MCF 10A (cell line): ENCODE data around the gene CHURC1. TPM values are rescaled to one million over a fixed set of nuclear protein-coding genes. Genes with fewer than 3 reads are reported as not detected.

Source experiments
- BruUV-seq: library from RNA; stranded (reverse); fragments of 400-500 nt; replicated peaks from 2 replicates; lab custom pipeline; 2021; lab: Mats Ljungman, UMichigan
- CTCF ChIA-PET: fragments of 300-600 bp; sonication (Branson Sonifier 250); formaldehyde crosslinking; extraction: SDS; loops from one replicate; lab custom pipeline; 2021; ENCODE audit warnings: antibody characterized with exemption, inconsistent platforms; lab: Yijun Ruan, JAX
- POLR2A ChIA-PET: fragments of 300-600, 350-650 bp; sonication (Branson Sonifier 250); formaldehyde crosslinking; extraction: SDS; loops from one replicate; lab custom pipeline; 2020; ENCODE audit warnings: antibody characterized with exemption, inconsistent platforms; lab: Yijun Ruan, JAX
- DNase-seq: peaks from one replicate; pipeline ENCODE4 v3.0.0-alpha.2; 2018; ENCODE audit not compliant: unreplicated experiment
- H3K27ac Mint-ChIP-seq: one replicate; pipeline ENCODE4 v1.8.0; 2022; ENCODE audit warnings: mild to moderate bottlenecking, low read depth, mixed read lengths; ENCODE audit not compliant: unreplicated experiment
- H3K27me3 Mint-ChIP-seq: one replicate; pipeline ENCODE4 v1.8.0; 2022; ENCODE audit warnings: mixed read lengths; ENCODE audit not compliant: insufficient read depth, unreplicated experiment
- H3K36me3 Mint-ChIP-seq: one replicate; pipeline ENCODE4 v1.8.0; 2022; ENCODE audit warnings: mild to moderate bottlenecking, moderate library complexity, mixed read lengths; ENCODE audit not compliant: insufficient read depth, unreplicated experiment
- H3K4me1 Mint-ChIP-seq: one replicate; pipeline ENCODE4 v1.8.0; 2022; ENCODE audit warnings: mixed read lengths; ENCODE audit not compliant: insufficient read depth, unreplicated experiment
- H3K4me3 Mint-ChIP-seq: one replicate; pipeline ENCODE4 v1.8.0; 2022; ENCODE audit warnings: mild to moderate bottlenecking, moderate library complexity, mixed read lengths; ENCODE audit not compliant: unreplicated experiment
- H3K9me3 Mint-ChIP-seq: one replicate; pipeline ENCODE4 v1.8.0; 2022; ENCODE audit warnings: mixed read lengths; ENCODE audit not compliant: unreplicated experiment
- intact Hi-C: fragments of 100-400 bp; cut with micrococcal nuclease; formaldehyde crosslinking; loops from 2 replicates; pipeline ENCODE4 v1.14.1; 2022
- total RNA-seq: library from RNA; stranded (reverse); gene quantifications from 2 replicates; pipeline ENCODE4 v1.2.3, GENCODE V29; 2022
- TF ChIP-seq, protein P1 (sequence below): fragments of 200-600 bp; IDR thresholded peaks from one replicate; pipeline ENCODE4 v1.8.0; 2022; ENCODE audit warnings: antibody characterized with exemption, mild to moderate bottlenecking; ENCODE audit not compliant: unreplicated experiment

Gene CHURC1
- total RNA-seq, 1 experiment from 2014 or later = 72.5 TPM

GRCh38 chr14:64871344-64871743, 42.9 kb upstream of the CHURC1 start:
- no TSS peak for BruUV-seq
- Mint-ChIP-seq H3K27me3 (peaks cover 73% of the 10 kb centered on the region), H3K4me1 (no peaks in the 10 kb centered on the region), H3K36me3 (peaks cover 6% of the 10 kb centered on the region), H3K4me3 (no peak overlapping the region), H3K27ac (no peak overlapping the region), H3K9me3 (peaks cover 15% of the 10 kb centered on the region)
- DNase-seq = no peak
- ChIA-PET CTCF (interaction anchor here (1.2 kb wide), 1 partner anchor 84 kb away, joined by 3 read pairs; no protein-coding TSS in a partner anchor), POLR2A (no interaction called here)
- TF ChIP-seq, protein P1, sequence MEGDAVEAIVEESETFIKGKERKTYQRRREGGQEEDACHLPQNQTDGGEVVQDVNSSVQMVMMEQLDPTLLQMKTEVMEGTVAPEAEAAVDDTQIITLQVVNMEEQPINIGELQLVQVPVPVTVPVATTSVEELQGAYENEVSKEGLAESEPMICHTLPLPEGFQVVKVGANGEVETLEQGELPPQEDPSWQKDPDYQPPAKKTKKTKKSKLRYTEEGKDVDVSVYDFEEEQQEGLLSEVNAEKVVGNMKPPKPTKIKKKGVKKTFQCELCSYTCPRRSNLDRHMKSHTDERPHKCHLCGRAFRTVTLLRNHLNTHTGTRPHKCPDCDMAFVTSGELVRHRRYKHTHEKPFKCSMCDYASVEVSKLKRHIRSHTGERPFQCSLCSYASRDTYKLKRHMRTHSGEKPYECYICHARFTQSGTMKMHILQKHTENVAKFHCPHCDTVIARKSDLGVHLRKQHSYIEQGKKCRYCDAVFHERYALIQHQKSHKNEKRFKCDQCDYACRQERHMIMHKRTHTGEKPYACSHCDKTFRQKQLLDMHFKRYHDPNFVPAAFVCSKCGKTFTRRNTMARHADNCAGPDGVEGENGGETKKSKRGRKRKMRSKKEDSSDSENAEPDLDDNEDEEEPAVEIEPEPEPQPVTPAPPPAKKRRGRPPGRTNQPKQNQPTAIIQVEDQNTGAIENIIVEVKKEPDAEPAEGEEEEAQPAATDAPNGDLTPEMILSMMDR = no peak
- intact Hi-C loops = no loop called here

DNA sequence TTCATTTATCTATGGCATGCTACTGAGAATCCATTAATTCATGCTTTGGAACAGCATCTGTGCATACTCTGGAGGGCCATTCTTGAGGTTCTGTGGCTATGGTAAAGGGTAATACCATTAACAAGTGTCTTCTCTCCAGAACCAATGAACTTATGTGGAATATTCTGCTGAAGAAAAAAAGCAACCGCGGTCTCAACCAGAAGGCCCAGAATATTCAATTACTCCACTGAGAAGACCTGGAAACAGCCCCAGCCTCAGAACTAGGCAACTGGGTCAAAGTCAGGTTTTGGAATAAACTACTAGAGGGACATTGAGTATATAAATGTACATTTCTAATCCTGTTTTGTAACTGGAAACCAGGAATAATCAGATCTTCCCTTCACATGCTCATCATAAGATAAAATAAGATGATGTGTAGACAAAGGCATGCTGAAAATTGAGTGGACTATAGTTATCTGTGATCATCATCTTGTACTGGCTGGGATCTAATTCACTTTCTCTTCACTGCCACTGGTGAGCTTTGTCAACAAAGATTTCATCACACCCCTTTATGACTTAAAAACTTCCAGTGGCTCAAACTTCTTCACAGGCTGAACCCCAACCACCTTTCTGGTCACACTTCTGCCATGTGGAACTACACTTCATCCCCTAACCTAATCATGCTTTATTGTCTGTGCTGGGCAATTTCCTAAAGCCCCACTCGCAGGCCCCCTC, 40.6 kb upstream of the CHURC1 start:
- no peak for DNase-seq
- intact Hi-C loops = no loop called here
- Mint-ChIP-seq H3K36me3 (no peaks in the 10 kb centered on the region), H3K4me3 (no peak overlapping the region), H3K4me1 (no peaks in the 10 kb centered on the region), H3K27me3 (peaks cover 76% of the 10 kb centered on the region), H3K9me3 (peaks cover 15% of the 10 kb centered on the region), H3K27ac (no peak overlapping the region)
- TF ChIP-seq, protein P1 = no peak
- ChIA-PET POLR2A (no interaction called here), CTCF (interaction anchor here (1.7 to 2.5 kb wide), 2 partner anchors 18 to 50 kb away, joined by 4 to 13 read pairs; no protein-coding TSS in a partner anchor)
- no TSS peak for BruUV-seq

- ChIA-PET POLR2A (no interaction called here), CTCF (interaction anchor here (1.4 to 2.5 kb wide), 3 partner anchors 17 to 205 kb away, joined by 3 to 13 read pairs (median 4); no protein-coding TSS in a partner anchor)
- Mint-ChIP-seq H3K9me3 (peaks cover 15% of the 10 kb centered on the region), H3K36me3 (no peaks in the 10 kb centered on the region), H3K27me3 (peaks cover 70% of the 10 kb centered on the region), H3K4me1 (no peaks in the 10 kb centered on the region), H3K4me3 (no peak overlapping the region), H3K27ac (no peak overlapping the region)
- intact Hi-C loops = no loop called here
- DNase-seq = no peak
- TF ChIP-seq, protein P1 = no peak
- BruUV-seq = no TSS peak
These were observed 38.9 kb upstream of the CHURC1 start for GRCh38 chr14:64875350-64875749.

- H3K4me1 Mint-ChIP-seq = peaks cover 8% of the 10 kb centered on the region
- H3K36me3 Mint-ChIP-seq = no peaks in the 10 kb centered on the region
- POLR2A ChIA-PET = interaction anchor here (0.7 to 1.3 kb wide), 2 partner anchors 13 to 110 kb away, joined by 3 read pairs; no protein-coding TSS in a partner anchor
- DNase-seq = no peak
- H3K27ac Mint-ChIP-seq = no peak overlapping the region
- H3K9me3 Mint-ChIP-seq = peaks cover 11% of the 10 kb centered on the region
- H3K27me3 Mint-ChIP-seq = peaks cover 70% of the 10 kb centered on the region
- TF ChIP-seq, protein P1 = no peak
- CTCF ChIA-PET = interaction anchor here (0.7 to 3.8 kb wide), 7 partner anchors 12 to 324 kb away, joined by 3 to 25 read pairs (median 4); no protein-coding TSS in a partner anchor
- no TSS peak for BruUV-seq
- H3K4me3 Mint-ChIP-seq = no peak overlapping the region
- intact Hi-C loops = no loop called here
These were observed 36.4 kb upstream of the CHURC1 start for GRCh38 chr14:64877846-64878245.
